Upper lobe of right lung (tissue), 1 donor: ENCODE measurements around the gene GUCA2B. TPM values are rescaled to one million over a fixed set of nuclear protein-coding genes. Genes with fewer than 3 reads are reported as not detected.

Experiments used
- ATAC-seq: fragments of 200-7000 bp; cut with Tn5 transposase; one replicate; pipeline ENCODE4 v1.9.1; 2020; ENCODE audit warnings: mild to moderate bottlenecking, moderate library complexity
- DNase-seq: peaks from one replicate; pipeline ENCODE4 v3.0.0-alpha.2; 2020
- H3K27ac ChIP-seq: fragments of 200-600 bp; one replicate; pipeline ENCODE4 v1.8.0; 2022
- H3K27me3 ChIP-seq: fragments of 200-600 bp; one replicate; pipeline ENCODE4 v1.8.0; 2022; ENCODE audit warnings: mild to moderate bottlenecking
- H3K36me3 ChIP-seq: fragments of 200-600 bp; one replicate; pipeline ENCODE4 v1.8.0; 2022
- H3K4me1 ChIP-seq: fragments of 200-600 bp; one replicate; pipeline ENCODE4 v1.8.0; 2022
- H3K4me3 ChIP-seq: fragments of 200-600 bp; one replicate; pipeline ENCODE4 v1.8.0; 2022; ENCODE audit warnings: mild to moderate bottlenecking
- H3K9me3 ChIP-seq: fragments of 200-600 bp; one replicate; pipeline ENCODE4 v1.8.0; 2022
- intact Hi-C: fragments of 100-400 bp; cut with DNase I; formaldehyde crosslinking; loops from one replicate; pipeline ENCODE4 v1.11.0; 2022
- long read RNA-seq: library from polyadenylated mRNA; unstranded; transcript quantifications from one replicate; pipeline ENCODE4 v2.0.0, GENCODE V29; 2021
- total RNA-seq: library from RNA; stranded (reverse); fragmentation: NEBNext Ultra II Directional; extraction: Animal tissue kit (Norgen Biotek cat#: 25700); gene quantifications from one replicate; pipeline ENCODE4 v1.2.1, GENCODE V29; 2021
- TF ChIP-seq, protein P1 (sequence below): fragments of 200-600 bp; IDR thresholded peaks from one replicate; pipeline ENCODE4 v1.8.0; 2022; ENCODE audit warnings: antibody characterized with exemption
- donor health status: DM: no; HTN: yes; CAD: no; lungs with severe emphysema.

GUCA2B gene
- total RNA-seq = not detected
- long read RNA-seq = 0 reads

GRCh38 chr1:42152907-42153600, at the start of gene GUCA2B:
TSS of gene GUCA2B (plus strand) at chr1:42153410. CDS start at chr1:42153451, 41 bp downstream.
- Histone ChIP-seq H3K27me3 (no peaks in the 10 kb centered on the region), H3K4me3 (no peak within 1 kb of the TSS), H3K36me3 (no peaks in the 10 kb centered on the region), H3K9me3 (no peaks in the 10 kb centered on the region), H3K4me1 (no peaks in the 10 kb centered on the region), H3K27ac (no peak within 1 kb of the TSS)
- ATAC-seq = no peak
- peak; percentile 51 for DNase-seq
- TF ChIP-seq, protein P1, sequence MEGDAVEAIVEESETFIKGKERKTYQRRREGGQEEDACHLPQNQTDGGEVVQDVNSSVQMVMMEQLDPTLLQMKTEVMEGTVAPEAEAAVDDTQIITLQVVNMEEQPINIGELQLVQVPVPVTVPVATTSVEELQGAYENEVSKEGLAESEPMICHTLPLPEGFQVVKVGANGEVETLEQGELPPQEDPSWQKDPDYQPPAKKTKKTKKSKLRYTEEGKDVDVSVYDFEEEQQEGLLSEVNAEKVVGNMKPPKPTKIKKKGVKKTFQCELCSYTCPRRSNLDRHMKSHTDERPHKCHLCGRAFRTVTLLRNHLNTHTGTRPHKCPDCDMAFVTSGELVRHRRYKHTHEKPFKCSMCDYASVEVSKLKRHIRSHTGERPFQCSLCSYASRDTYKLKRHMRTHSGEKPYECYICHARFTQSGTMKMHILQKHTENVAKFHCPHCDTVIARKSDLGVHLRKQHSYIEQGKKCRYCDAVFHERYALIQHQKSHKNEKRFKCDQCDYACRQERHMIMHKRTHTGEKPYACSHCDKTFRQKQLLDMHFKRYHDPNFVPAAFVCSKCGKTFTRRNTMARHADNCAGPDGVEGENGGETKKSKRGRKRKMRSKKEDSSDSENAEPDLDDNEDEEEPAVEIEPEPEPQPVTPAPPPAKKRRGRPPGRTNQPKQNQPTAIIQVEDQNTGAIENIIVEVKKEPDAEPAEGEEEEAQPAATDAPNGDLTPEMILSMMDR = no peak
- intact Hi-C loops = no loop called here

GRCh38 chr1:42105025-42105424, 48.2 kb upstream of the GUCA2B start:
- no peaks in the 10 kb centered on the region for H3K4me1 ChIP-seq
- H3K27me3 ChIP-seq = no peaks in the 10 kb centered on the region
- H3K36me3 ChIP-seq = no peaks in the 10 kb centered on the region
- intact Hi-C loops = no loop called here
- TF ChIP-seq, protein P1 = no peak
- no peak for DNase-seq
- H3K27ac ChIP-seq = no peak overlapping the region
- ATAC-seq = no peak
- no peaks in the 10 kb centered on the region for H3K9me3 ChIP-seq
- H3K4me3 ChIP-seq = no peak overlapping the region

- Histone ChIP-seq H3K9me3 (no peaks in the 10 kb centered on the region), H3K4me3 (no peak overlapping the region), H3K36me3 (no peaks in the 10 kb centered on the region), H3K27ac (no peak overlapping the region), H3K27me3 (no peaks in the 10 kb centered on the region), H3K4me1 (no peaks in the 10 kb centered on the region)
- intact Hi-C loops = no loop called here
- ATAC-seq = no peak
- no peak for DNase-seq
- TF ChIP-seq, protein P1 = no peak
Measured at GRCh38 chr1:42108309-42108708, 44.9 kb upstream of the GUCA2B start.

DNA sequence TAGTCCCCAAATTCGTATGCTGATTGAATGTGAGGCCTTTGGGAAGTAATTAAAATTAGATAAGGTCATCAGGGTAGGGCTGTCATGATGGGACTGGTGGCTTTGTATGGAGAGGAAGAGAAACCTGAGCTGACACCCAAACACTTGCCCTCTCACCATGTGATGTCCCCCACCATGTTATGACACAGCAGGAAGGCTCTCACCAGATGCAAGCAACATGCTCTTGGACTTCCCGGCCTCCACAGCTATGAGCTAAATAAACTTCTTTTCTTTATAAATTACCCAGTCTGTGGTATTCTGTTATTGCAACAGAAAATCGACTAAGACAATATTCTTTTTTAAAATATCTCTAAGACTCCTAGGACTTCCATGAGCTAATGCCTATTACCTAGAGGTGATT, 43.6 kb upstream of the GUCA2B start:
- Histone ChIP-seq H3K27me3 (no peaks in the 10 kb centered on the region), H3K4me1 (no peaks in the 10 kb centered on the region), H3K36me3 (no peaks in the 10 kb centered on the region), H3K27ac (no peak overlapping the region), H3K4me3 (no peak overlapping the region), H3K9me3 (no peaks in the 10 kb centered on the region)
- TF ChIP-seq, protein P1 = no peak
- intact Hi-C loops = no loop called here
- DNase-seq (no peak), ATAC-seq (no peak)

DNA sequence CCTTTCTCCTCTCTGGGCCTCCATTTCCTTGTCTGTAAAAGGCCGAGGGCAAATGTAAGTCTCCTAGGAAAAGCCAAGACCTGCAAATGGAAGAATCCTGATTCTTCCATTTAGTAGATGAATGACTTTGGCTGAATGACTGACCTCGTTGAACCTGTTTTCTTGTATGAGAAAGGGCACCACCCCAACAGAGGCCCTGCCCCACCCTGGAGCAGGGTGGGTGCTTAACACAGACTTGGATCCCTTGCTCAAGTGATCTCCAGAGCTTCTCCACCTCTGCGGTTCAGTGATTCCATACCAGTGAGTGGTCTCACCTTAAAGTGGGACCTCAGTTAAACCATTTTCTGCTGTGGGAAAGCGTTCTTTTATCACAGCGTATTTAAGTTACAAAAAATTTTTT, 39.0 kb upstream of the GUCA2B start:
- no peaks in the 10 kb centered on the region for H3K36me3 ChIP-seq
- H3K27ac ChIP-seq = no peak overlapping the region
- H3K27me3 ChIP-seq = no peaks in the 10 kb centered on the region
- TF ChIP-seq, protein P1 = no peak
- H3K4me1 ChIP-seq = no peaks in the 10 kb centered on the region
- no peak for DNase-seq
- no peaks in the 10 kb centered on the region for H3K9me3 ChIP-seq
- no peak for ATAC-seq
- H3K4me3 ChIP-seq = no peak overlapping the region
- intact Hi-C loops = no loop called here

DNA sequence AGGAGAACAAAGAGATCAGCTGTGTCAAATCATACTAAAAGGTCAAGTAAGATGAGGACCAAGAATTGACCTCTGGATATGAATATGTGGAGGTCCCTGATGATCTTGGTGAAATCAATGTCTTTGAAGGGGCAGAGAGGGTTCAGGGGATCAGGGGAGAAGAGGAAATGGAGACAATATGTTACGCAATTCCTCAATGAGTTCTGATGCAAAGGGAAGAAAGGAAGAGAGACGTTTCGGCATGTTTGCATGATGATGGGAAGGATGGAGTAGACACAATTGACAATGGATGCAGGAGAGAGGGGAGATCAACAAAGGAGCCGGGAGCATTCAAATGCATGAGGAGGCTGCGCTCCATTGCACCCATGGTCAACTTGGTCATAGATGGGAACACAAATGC, 36.0 kb upstream of the GUCA2B start:
- Histone ChIP-seq H3K27me3 (no peaks in the 10 kb centered on the region), H3K4me3 (no peak overlapping the region), H3K36me3 (no peaks in the 10 kb centered on the region), H3K4me1 (no peaks in the 10 kb centered on the region), H3K27ac (no peak overlapping the region), H3K9me3 (no peaks in the 10 kb centered on the region)
- TF ChIP-seq, protein P1 = no peak
- intact Hi-C loops = no loop called here
- DNase-seq (no peak), ATAC-seq (no peak)
